GM19395 (cell line): ENCODE measurements around the gene FAM227B.

Experiments used
- ATAC-seq: cut with Tn5 transposase; IDR thresholded peaks from one replicate; pipeline ENCODE4 v1.9.1; 2021; ENCODE audit warnings: mild to moderate bottlenecking, moderate library complexity; ENCODE audit not compliant: unreplicated experiment

FAM227B gene

GRCh38 chr15:49306551-49306950 is 314.1 kb downstream of the FAM227B start:
- ATAC-seq: no peak

- no peak for ATAC-seq
Measured at GRCh38 chr15:49303003-49303402, 317.6 kb downstream of the FAM227B start.

DNA sequence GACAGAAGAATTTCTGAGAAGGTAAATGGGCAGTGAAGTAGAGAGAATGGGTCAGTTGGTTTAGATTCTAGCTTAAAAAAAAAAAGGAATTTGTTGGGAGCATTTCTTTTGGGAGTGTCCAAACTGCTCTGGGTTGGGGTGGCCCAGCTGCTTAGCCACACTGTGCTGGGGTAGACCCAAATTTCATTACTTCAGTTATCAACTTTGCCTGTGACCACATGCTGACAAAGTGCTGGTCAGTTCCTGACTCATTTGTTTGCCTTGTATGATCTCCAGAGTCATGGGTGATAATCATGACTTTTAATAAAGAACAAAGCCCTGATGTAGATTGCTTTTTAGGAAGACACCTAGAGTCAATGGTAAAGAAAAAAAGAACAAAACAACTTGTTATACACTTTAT is 319.1 kb downstream of the FAM227B start:
- ATAC-seq: no peak

DNA sequence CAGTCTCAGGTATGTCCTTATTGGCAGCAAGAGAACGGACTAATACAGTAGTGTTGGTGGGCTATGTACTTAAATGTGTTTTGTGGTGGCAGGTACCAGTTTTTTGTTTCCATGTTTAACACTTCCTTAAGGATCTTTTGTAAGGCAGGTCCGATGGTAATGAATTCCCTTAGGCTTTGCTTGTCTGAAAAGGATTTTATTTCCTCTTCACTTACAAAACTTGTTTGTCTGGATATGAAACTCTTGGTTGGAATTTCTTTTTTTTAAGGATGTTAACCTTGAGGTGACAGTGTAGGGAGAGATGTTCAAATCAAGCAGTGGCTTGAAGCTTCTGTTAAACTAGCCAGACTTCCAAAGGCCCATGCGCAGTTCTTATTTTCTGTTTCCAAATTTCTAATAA is 319.8 kb downstream of the FAM227B start:
- ATAC-seq: no peak

GRCh38 chr15:49297584-49297983 is 323.0 kb downstream of the FAM227B start:
- ATAC-seq: no peak

DNA sequence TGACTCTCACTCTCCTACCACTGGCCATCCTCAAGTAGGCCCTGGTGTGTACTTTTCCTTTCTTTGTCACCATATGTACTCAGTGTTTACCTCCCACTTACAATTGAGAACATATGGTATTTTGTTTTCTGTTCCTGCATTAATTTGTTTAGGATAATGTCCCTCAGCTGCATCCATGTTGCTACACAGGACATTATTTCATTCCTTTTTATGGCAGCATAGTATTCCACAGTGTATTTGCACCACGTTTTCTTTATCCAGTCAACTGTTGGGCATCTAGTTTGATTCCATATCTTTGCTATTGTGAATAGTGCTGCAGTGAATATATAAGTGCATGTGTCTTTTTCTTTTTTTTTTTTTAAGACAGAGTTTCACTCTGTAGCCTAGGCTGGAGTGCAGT is 324.4 kb downstream of the FAM227B start:
- no peak for ATAC-seq

DNA sequence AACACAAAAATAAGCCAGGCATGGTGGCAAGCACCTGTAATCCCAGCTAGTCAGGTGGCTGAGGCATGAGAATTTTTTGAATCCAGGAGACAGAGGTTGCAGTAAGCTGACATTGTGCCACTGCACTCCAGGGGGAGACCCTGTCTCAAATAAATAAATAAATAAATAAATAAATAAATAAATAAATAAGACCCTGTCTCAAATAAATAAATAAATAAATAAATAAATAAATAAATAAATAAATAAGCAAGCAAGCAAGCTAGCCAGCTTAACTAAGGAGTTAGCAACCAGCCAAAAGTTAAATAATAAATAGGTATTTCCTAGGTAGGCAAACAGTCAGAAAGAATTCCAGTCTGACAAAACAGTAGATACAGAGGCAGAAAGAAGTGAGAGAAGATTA is 326.7 kb downstream of the FAM227B start:
- no peak for ATAC-seq

DNA sequence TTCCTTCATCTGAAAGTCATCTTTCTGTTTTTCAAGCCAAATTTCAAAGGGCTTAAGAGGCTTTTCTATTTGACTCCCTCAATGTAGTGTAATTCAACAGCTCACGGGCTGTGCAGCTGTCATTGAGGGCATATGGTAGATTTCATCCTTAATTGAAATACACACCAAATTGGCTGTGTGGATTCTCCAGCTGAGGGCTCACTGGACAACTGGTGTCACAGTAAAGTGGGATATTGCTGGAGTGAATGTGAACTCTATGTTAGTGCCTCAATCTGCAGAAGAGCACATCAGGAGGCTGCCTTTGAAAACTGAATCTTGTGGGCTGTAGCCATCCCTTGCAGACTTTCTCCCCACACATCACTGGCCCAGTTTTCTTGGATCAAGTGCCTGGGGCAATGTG is 330.4 kb downstream of the FAM227B start:
- no peak for ATAC-seq

- no peak for ATAC-seq
Measured at GRCh38 chr15:49288391-49288790, 332.2 kb downstream of the FAM227B start.

DNA sequence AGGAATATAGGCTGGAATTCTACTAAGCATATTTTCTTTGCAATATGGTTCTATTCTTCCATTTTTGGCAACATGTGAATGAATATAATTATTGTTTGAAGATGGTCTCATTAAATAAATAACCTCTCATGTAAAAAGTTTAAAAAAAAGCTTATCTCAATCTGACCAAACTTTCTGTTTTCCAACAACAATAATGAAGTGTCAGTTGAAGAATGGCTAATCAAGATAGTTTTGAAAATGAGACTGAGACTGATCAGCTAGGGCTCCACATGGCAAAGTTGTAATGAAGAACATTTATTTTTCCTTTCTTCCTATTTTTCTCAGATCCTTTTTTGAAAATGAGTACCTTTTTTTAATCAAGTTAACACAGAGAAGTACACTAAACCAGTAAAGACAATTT is 333.1 kb downstream of the FAM227B start:
- ATAC-seq: no peak

GRCh38 chr15:49286649-49287404 is 333.8 kb downstream of the FAM227B start:
- no peak for ATAC-seq

GRCh38 chr15:49282366-49282765 is 338.3 kb downstream of the FAM227B start:
- ATAC-seq: no peak

GRCh38 chr15:49279521-49280456 is 340.8 kb downstream of the FAM227B start:
- no peak for ATAC-seq

- no peak for ATAC-seq
Measured at GRCh38 chr15:49278751-49279150, 341.9 kb downstream of the FAM227B start.
